Measurements from ENCODE around the gene RNF168. TPM values are rescaled to one million over a fixed set of nuclear protein-coding genes. Genes with fewer than 3 reads are reported as not detected.
A peak's percentile ranks its signal among the peaks of the same experiment; 100 is the strongest.
"Not testable (repeated sequence)": the region's sequence is repeated elsewhere in the genome, so short reads cannot be mapped to it uniquely, and the experiment has no call there.

Gene RNF168
- total and polyA plus RNA-seq, 2 experiments from 2014 or later, result 12.3 to 14.2 TPM

DNA sequence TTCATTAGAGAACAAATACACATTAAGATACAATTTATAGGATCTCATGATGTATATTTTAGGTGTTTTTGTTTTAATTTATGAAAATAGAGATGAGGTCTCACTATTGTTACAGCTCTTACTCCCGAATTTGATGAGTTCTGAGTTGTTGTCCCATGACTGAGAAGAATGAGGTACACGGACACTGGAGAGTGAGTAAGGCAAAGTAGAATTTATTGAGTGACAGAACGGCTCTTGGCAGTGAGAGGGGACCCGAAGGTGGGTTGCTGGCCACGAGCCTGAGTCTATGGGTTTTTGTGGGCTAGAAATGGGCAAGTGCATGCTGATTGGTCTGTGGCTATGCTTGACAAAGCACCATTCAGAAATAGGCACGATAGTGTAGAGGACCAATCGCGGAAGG is 3.1 kb upstream of the RNF168 start:
- no peak for DNase-seq
- H2AFZ ChIP-seq, result no peak overlapping the region
- no peaks in the 10 kb centered on the region for H3K27me3 ChIP-seq (replicated peaks; ENCODE audit: insufficient read depth)
- H3K9me2 ChIP-seq (ENCODE audit: insufficient read depth), result no peaks in the 10 kb centered on the region
- no peak overlapping the region for H3K4me3 ChIP-seq
- H3K4me2 ChIP-seq (ENCODE audit: unreplicated experiment), result no peak overlapping the region
- 0 out of 2 replicates have a peak, but pooled peaks cover 3% of the 10 kb centered on the region for H3K4me1 ChIP-seq (ENCODE audit: insufficient read depth)
- peaks cover 7% of the 10 kb centered on the region for H3K79me2 ChIP-seq (ENCODE audit: insufficient read depth)
- peaks cover 13% of the 10 kb centered on the region for H3F3A ChIP-seq (ENCODE audit: insufficient read depth)
- H3K27ac ChIP-seq, result no peak overlapping the region
- WGBS, 2 experiments (ENCODE audit: low coverage in 1 of 2, low lambda C conversion rate in 2 of 2, missing lambda C conversion rate in 2 of 2), result 74 to 75% methylated on average over 8 of the region's 8 CpGs
- H3K36me3 ChIP-seq (ENCODE audit: low read depth), result no peaks in the 10 kb centered on the region
- no peaks in the 10 kb centered on the region for H3K9me3 ChIP-seq (ENCODE audit: low read depth)
- TF ChIP-seq EZH2 (IDR thresholded peaks at IDR 0.05; ENCODE audit: insufficient read depth, poor library complexity, severe bottlenecking), result no peak
- TF ChIP-seq EZH2phosphoT487 (IDR thresholded peaks at IDR 0.05; ENCODE audit: insufficient read depth, low read depth), result no peak
- in situ Hi-C loops (cut with MboI), result loop anchor here (25.0 kb wide), 1 partner anchor 444 kb away; no protein-coding TSS in a partner anchor
- no peaks in the 10 kb centered on the region for H4K20me1 ChIP-seq (ENCODE audit: insufficient read depth)
- H3K9ac ChIP-seq, result no peak overlapping the region

DNA sequence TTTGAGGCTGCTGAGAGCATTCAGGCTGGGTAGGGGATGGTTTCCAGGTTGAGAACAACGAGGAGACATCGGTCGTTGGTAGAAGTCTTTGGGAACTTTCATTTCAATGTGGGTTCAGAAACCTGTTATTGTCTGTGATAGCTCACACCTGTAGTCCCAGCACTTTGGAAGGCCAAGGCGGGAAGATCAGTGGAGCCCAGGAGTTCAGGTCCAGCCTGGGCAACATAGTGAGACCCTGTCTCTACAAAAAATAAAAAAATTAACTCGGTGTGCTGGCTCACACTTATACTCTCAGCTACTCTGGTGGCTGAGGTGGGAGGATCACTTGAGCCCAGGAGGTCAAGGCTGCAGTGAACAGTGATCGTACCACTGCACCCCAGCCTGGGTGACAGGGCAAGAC is 988 bp upstream of the RNF168 start:
- H3K9ac ChIP-seq, result no peak overlapping the region
- H3F3A ChIP-seq (ENCODE audit: insufficient read depth), result peaks cover 31% of the 10 kb centered on the region
- H3K4me3 ChIP-seq, result no peak overlapping the region; the same call in 1 of the 2 replicates
- no peaks in the 10 kb centered on the region for H3K36me3 ChIP-seq (ENCODE audit: low read depth)
- no peak overlapping the region for H3K27ac ChIP-seq
- peaks cover 10% of the 10 kb centered on the region for H3K4me1 ChIP-seq (ENCODE audit: insufficient read depth)
- no peaks in the 10 kb centered on the region for H3K27me3 ChIP-seq (replicated peaks; ENCODE audit: insufficient read depth)
- peaks cover 28% of the 10 kb centered on the region for H3K79me2 ChIP-seq (ENCODE audit: insufficient read depth)
- WGBS, 2 experiments (ENCODE audit: low coverage in 1 of 2, low lambda C conversion rate in 2 of 2, missing lambda C conversion rate in 2 of 2), result 92 to 96% methylated on average over 6 of the region's 6 CpGs
- no peaks in the 10 kb centered on the region for H3K9me2 ChIP-seq (ENCODE audit: insufficient read depth)
- DNase-seq, result no peak
- in situ Hi-C loops (cut with MboI), result loop anchor here (25.0 kb wide), 1 partner anchor 442 kb away; no protein-coding TSS in a partner anchor
- no peak overlapping the region for H3K4me2 ChIP-seq (ENCODE audit: unreplicated experiment)
- H2AFZ ChIP-seq, result peak overlapping the region; percentile 87
- no peaks in the 10 kb centered on the region for H4K20me1 ChIP-seq (ENCODE audit: insufficient read depth)
- no peaks in the 10 kb centered on the region for H3K9me3 ChIP-seq (ENCODE audit: low read depth)
- TF ChIP-seq EZH2phosphoT487 (IDR thresholded peaks at IDR 0.05; ENCODE audit: insufficient read depth, low read depth) (no peak), EZH2 (IDR thresholded peaks at IDR 0.05; ENCODE audit: insufficient read depth, poor library complexity, severe bottlenecking) (no peak)

DNA sequence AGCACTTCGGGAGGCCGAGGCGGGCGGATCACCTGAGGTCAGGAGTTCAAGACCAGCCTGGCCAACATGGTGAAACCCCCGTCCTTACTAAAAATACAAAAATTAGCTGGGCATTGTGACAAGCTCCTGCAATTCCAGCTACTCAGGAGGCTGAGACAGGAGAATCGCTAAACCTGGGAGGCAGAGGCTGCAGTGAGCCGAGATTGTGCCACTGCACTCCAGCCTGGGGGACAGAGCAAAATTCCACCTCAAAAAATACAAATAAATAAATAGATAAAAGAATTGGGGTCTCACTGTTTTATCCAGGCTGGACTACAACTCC is 470 bp upstream of the RNF168 start:
- in situ Hi-C loops (cut with MboI), result loop anchor here (25.0 kb wide), 1 partner anchor 442 kb away; no protein-coding TSS in a partner anchor
- 20 to 26% methylated on average over 7 of the region's 7 CpGs for WGBS, 2 experiments (ENCODE audit: low coverage in 1 of 2, low lambda C conversion rate in 2 of 2, missing lambda C conversion rate in 2 of 2)
- H3K27ac ChIP-seq, result peak overlapping the region; percentile 95
- not testable (repeated sequence) for H3K9me2 ChIP-seq (ENCODE audit: insufficient read depth); H3K9me3 ChIP-seq (ENCODE audit: low read depth); H3K36me3 ChIP-seq (ENCODE audit: low read depth); H3K27me3 ChIP-seq (replicated peaks; ENCODE audit: insufficient read depth); DNase-seq; H4K20me1 ChIP-seq (ENCODE audit: insufficient read depth)
- H3K4me3 ChIP-seq, result peak overlapping the region; percentile 91
- peaks cover 15% of the 10 kb centered on the region for H3K4me1 ChIP-seq (ENCODE audit: insufficient read depth)
- peak overlapping the region; percentile 94 for H3K9ac ChIP-seq
- peak overlapping the region; percentile 60 for H3K4me2 ChIP-seq (ENCODE audit: unreplicated experiment)
- peaks cover 33% of the 10 kb centered on the region for H3K79me2 ChIP-seq (ENCODE audit: insufficient read depth)
- peak overlapping the region; percentile 87 for H2AFZ ChIP-seq
- peaks cover 36% of the 10 kb centered on the region for H3F3A ChIP-seq (ENCODE audit: insufficient read depth)

DNA sequence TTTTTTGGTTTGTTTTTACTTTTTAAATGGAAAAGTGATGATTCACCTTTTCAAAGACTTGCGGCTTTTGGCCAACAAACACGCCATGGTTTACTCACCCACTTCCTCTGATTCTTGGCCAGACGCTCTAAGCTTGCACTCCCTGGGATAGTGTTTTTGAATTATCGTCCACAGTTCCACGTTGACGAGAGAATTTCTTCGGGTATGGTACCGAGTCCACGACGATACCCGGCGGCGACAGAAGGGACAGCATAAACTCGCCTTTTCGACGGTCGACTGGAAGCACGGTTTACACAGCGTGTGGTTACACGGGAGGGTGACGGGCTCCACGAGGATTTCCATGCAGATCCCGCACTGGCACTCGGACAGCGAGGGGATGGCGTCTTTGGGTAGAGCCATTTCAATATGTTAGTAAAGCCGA is 783 bp downstream of the RNF168 start:
- Histone ChIP-seq H3K9ac (peak overlapping the region; percentile 94), H3K4me1 (ENCODE audit: insufficient read depth) (peaks cover 22% of the 10 kb centered on the region), H3K27me3 (replicated peaks; ENCODE audit: insufficient read depth) (no peaks in the 10 kb centered on the region), H3F3A (ENCODE audit: insufficient read depth) (peaks cover 48% of the 10 kb centered on the region), H3K4me3 (peak overlapping the region; percentile 91), H4K20me1 (ENCODE audit: insufficient read depth) (no peaks in the 10 kb centered on the region), H3K27ac (peak overlapping the region; percentile 95), H3K36me3 (ENCODE audit: low read depth) (no peaks in the 10 kb centered on the region), H3K79me2 (ENCODE audit: insufficient read depth) (peaks cover 46% of the 10 kb centered on the region), H3K9me2 (ENCODE audit: insufficient read depth) (no peaks in the 10 kb centered on the region), H3K9me3 (ENCODE audit: low read depth) (no peaks in the 10 kb centered on the region), H3K4me2 (ENCODE audit: unreplicated experiment) (peak overlapping the region; percentile 98), H2AFZ (peak overlapping the region; percentile 87)
- WGBS, 2 experiments (ENCODE audit: low coverage in 1 of 2, low lambda C conversion rate in 2 of 2, missing lambda C conversion rate in 2 of 2), result 1 to 2% methylated on average over 27 of the region's 27 CpGs
- TF ChIP-seq EZH2phosphoT487 (IDR thresholded peaks at IDR 0.05; ENCODE audit: insufficient read depth, low read depth) (no peak), EZH2 (IDR thresholded peaks at IDR 0.05; ENCODE audit: insufficient read depth, poor library complexity, severe bottlenecking) (no peak)
- in situ Hi-C loops (cut with MboI), result loop anchor here (25.0 kb wide), 1 partner anchor 440 kb away; no protein-coding TSS in a partner anchor
- peak; percentile 98 for DNase-seq
